IMR-90 (cell line): ENCODE results near the gene PEX5L. TPM values are rescaled to one million over a fixed set of nuclear protein-coding genes. Genes with fewer than 3 reads are reported as not detected.

ENCODE experiments used
- ATAC-seq: fragments of 200-7000 bp; cut with Tn5 transposase; 2 replicates; pipeline ENCODE4 v1.9.1; 2020; ENCODE audit warnings: low read depth, mild to moderate bottlenecking, moderate library complexity
- BruUV-seq: library from RNA; stranded (reverse); fragments of 400-500 nt; replicated peaks from 2 replicates; lab custom pipeline; 2021; lab: Mats Ljungman, UMichigan
- CTCF ChIA-PET: fragments of 300-600 bp; formaldehyde crosslinking; extraction: SDS; loops from one replicate; lab custom pipeline; 2021; ENCODE audit warnings: antibody characterized with exemption; lab: Yijun Ruan, JAX
- POLR2A ChIA-PET: fragments of 300-600 bp; sonication (Branson Sonifier 250); formaldehyde crosslinking; loops from one replicate; lab custom pipeline; 2022; ENCODE audit warnings: antibody characterized with exemption; ENCODE audit not compliant: unreplicated experiment; lab: Charles Lee
- DNase-seq: peaks from one replicate; pipeline ENCODE4 v3.0.0; 2013
- H2AFZ ChIP-seq: replicated peaks from 2 replicates; pipeline ENCODE3; 2013; ENCODE audit warnings: low read length, mild to moderate bottlenecking; ENCODE audit not compliant: poor library complexity
- H2AK5ac ChIP-seq: 2 replicates; pipeline ENCODE4 v1.6.1; 2013; ENCODE audit warnings: low read depth, low read length, inconsistent platforms
- H2AK9ac ChIP-seq: replicated peaks from 2 replicates; pipeline ENCODE3; 2013; ENCODE audit warnings: mild to moderate bottlenecking, low read depth, low read length, moderate library complexity; ENCODE audit not compliant: poor library complexity
- H2BK120ac ChIP-seq: 2 replicates; pipeline ENCODE4 v1.6.1; 2013; ENCODE audit warnings: low read depth, low read length, inconsistent platforms
- H2BK15ac ChIP-seq: 3 replicates; pipeline ENCODE4 v1.6.1; 2013; ENCODE audit warnings: low read depth, low read length, inconsistent platforms
- H2BK20ac ChIP-seq: 2 replicates; pipeline ENCODE4 v1.6.1; 2013; ENCODE audit warnings: low read depth, mild to moderate bottlenecking, inconsistent platforms, low read length, moderate library complexity
- H2BK5ac ChIP-seq: 2 replicates; pipeline ENCODE4 v1.6.1; 2013; ENCODE audit warnings: mild to moderate bottlenecking, low read depth, low read length, inconsistent platforms; ENCODE audit not compliant: poor library complexity, severe bottlenecking
- H3K14ac ChIP-seq: replicated peaks from 2 replicates; pipeline ENCODE4 v1.6.1; 2013; ENCODE audit warnings: low read depth, low read length, inconsistent platforms
- H3K18ac ChIP-seq: 2 replicates; pipeline ENCODE4 v1.6.1; 2013; ENCODE audit warnings: low read depth, low read length, control low read depth
- H3K23ac ChIP-seq: 2 replicates; pipeline ENCODE4 v1.6.1; 2013; ENCODE audit warnings: low read depth, low read length, inconsistent platforms
- H3K27ac ChIP-seq: 2 replicates; pipeline ENCODE4 v1.5.1; 2013; ENCODE audit warnings: mild to moderate bottlenecking, control low read depth, low read length; ENCODE audit not compliant: insufficient read depth
- H3K27me3 ChIP-seq: 2 replicates; pipeline ENCODE4 v1.6.1; 2013; ENCODE audit warnings: low read length; ENCODE audit not compliant: control insufficient read depth, insufficient read depth
- H3K36me3 ChIP-seq: 2 replicates; pipeline ENCODE4 v1.6.1; 2013; ENCODE audit warnings: low read length, mixed read lengths; ENCODE audit not compliant: control insufficient read depth, insufficient read depth
- H3K4ac ChIP-seq: 2 replicates; pipeline ENCODE4 v1.6.1; 2013; ENCODE audit warnings: low read depth, low read length, inconsistent platforms
- H3K4me1 ChIP-seq: 2 replicates; pipeline ENCODE4 v1.6.1; 2013; ENCODE audit warnings: low read length, mixed read lengths; ENCODE audit not compliant: control insufficient read depth, insufficient read depth
- H3K4me2 ChIP-seq: 2 replicates; pipeline ENCODE4 v1.6.1; 2013; ENCODE audit warnings: low read depth, mild to moderate bottlenecking, control low read depth, low read length, moderate library complexity
- H3K4me3 ChIP-seq: 2 replicates; pipeline ENCODE4 v1.5.1; 2013; ENCODE audit warnings: low read depth, mild to moderate bottlenecking, control low read depth, low read length, moderate library complexity; ENCODE audit not compliant: insufficient read depth
- H3K56ac ChIP-seq: 2 replicates; pipeline ENCODE4 v1.6.1; 2013; ENCODE audit warnings: low read length, inconsistent platforms; ENCODE audit not compliant: insufficient read depth; ENCODE audit errors: extremely low read depth
- H3K79me1 ChIP-seq, 2 experiments: 2 replicates each; pipeline ENCODE4 v1.6.1; 2013; ENCODE audit warnings: low read length in 2 of 2, inconsistent platforms in 1 of 2, low read depth in 1 of 2
- H3K9ac ChIP-seq: 2 replicates; pipeline ENCODE4 v1.6.1; 2013; ENCODE audit warnings: low read depth, low read length, control low read depth
- H3K9me1 ChIP-seq: 2 replicates; pipeline ENCODE4 v1.6.1; 2013; ENCODE audit warnings: low read length, inconsistent platforms; ENCODE audit not compliant: insufficient read depth
- H3K9me3 ChIP-seq: 2 replicates; pipeline ENCODE4 v1.6.1; 2013; ENCODE audit warnings: low read length; ENCODE audit not compliant: control insufficient read depth, insufficient read depth
- H4K20me1 ChIP-seq: 2 replicates; pipeline ENCODE4 v1.6.1; 2013; ENCODE audit warnings: low read length, inconsistent platforms; ENCODE audit not compliant: insufficient read depth
- H4K5ac ChIP-seq: 2 replicates; pipeline ENCODE4 v1.6.1; 2013; ENCODE audit warnings: mild to moderate bottlenecking, low read depth, low read length, control low read depth
- H4K8ac ChIP-seq, 2 experiments: 2 replicates each; pipeline ENCODE4 v1.6.1; 2013; ENCODE audit warnings: low read depth in 2 of 2, low read length in 2 of 2, control low read depth in 1 of 2, inconsistent platforms in 1 of 2
- H4K91ac ChIP-seq: 2 replicates; pipeline ENCODE4 v1.6.1; 2013; ENCODE audit warnings: low read depth, low read length, inconsistent platforms; ENCODE audit not compliant: insufficient read depth
- CEBPB ChIP-seq: IDR thresholded peaks from 2 replicates; pipeline ENCODE4 v1.6.1; 2012; ENCODE audit warnings: low read depth, low read length, improper control_type of control experiment
- CHD1 ChIP-seq: IDR thresholded peaks from 2 replicates; pipeline ENCODE4 v1.6.1; 2012; ENCODE audit warnings: low read depth, low read length, improper control_type of control experiment
- FOS ChIP-seq: fragments of 150-350 bp; IDR thresholded peaks from 2 replicates; pipeline ENCODE4 v1.6.1; 2016; ENCODE audit warnings: low read depth, low read length
- MAFK ChIP-seq: IDR thresholded peaks from 2 replicates; pipeline ENCODE4 v1.6.1; 2012; ENCODE audit warnings: low read depth, low read length, improper control_type of control experiment
- MAZ ChIP-seq: IDR thresholded peaks from 2 replicates; pipeline ENCODE4 v1.6.1; 2012; ENCODE audit warnings: low read depth, mild to moderate bottlenecking, low read length, improper control_type of control experiment, moderate library complexity, borderline replicate concordance
- MXI1 ChIP-seq: IDR thresholded peaks from 2 replicates; pipeline ENCODE4 v1.6.1; 2012; ENCODE audit warnings: low read depth, mild to moderate bottlenecking, low read length, moderate library complexity, borderline replicate concordance
- NFE2L2 ChIP-seq: fragments of 150-350 bp; IDR thresholded peaks from 2 replicates; pipeline ENCODE4 v1.6.1; 2016; ENCODE audit warnings: low read depth, mild to moderate bottlenecking, low read length
- RAD21 ChIP-seq: IDR thresholded peaks from 2 replicates; pipeline ENCODE4 v1.6.1; 2012; ENCODE audit warnings: low read length, improper control_type of control experiment
- RFX5 ChIP-seq: IDR thresholded peaks from 2 replicates; pipeline ENCODE4 v1.8.0; 2012; ENCODE audit warnings: low read depth, mild to moderate bottlenecking, low read length, moderate library complexity
- SMC3 ChIP-seq: fragments of 150-350 bp; IDR thresholded peaks from 2 replicates; pipeline ENCODE4 v1.6.1; 2016; ENCODE audit warnings: low read depth, mild to moderate bottlenecking, antibody characterized with exemption, low read length, moderate library complexity
- USF2 ChIP-seq: fragments of 150-350 bp; IDR thresholded peaks from 2 replicates; pipeline ENCODE4 v1.6.1; 2017; ENCODE audit warnings: mild to moderate bottlenecking, antibody characterized with exemption, low read length, low read depth
- WGBS, 2 experiments: methylation state at CpG; one replicate each; pipeline versions ENCODE4 v1.1.5 to v1.1.7; 2013; ENCODE audit warnings: missing lambda C conversion rate in 2 of 2; ENCODE audit not compliant: insufficient read length in 1 of 2; ENCODE audit errors: extremely low coverage in 2 of 2; 5-methylcytosine and 5-hydroxymethylcytosine counted together
- dilution Hi-C: fragments of 300-500 bp; cut with HindIII; formaldehyde crosslinking; loops from one replicate; pipeline ENCODE4 v1.14.3; 2018; ENCODE audit warnings: low sequenced_read_pairs; ENCODE audit not compliant: unreplicated experiment
- in situ Hi-C: fragments of 300-500 bp; cut with MboI; formaldehyde crosslinking; loops from 3 replicates; pipeline ENCODE4 v1.14.3; 2019; ENCODE audit warnings: low sequenced_read_pairs, inconsistent platforms, mixed read lengths
- intact Hi-C: fragments of 100-400 bp; cut with micrococcal nuclease; formaldehyde crosslinking; loops from 2 replicates; pipeline ENCODE4 v1.10.0; 2022
- polyA plus RNA-seq, 3 experiments: library from polyadenylated mRNA; depleted of rRNA; stranded (reverse); fragments of >200 nt; gene quantifications; 2 replicates each; pipeline ENCODE4 v1.2.3, GENCODE V29; 2012; ENCODE audit warnings: low replicate concordance in 1 of 3
- total RNA-seq: library from RNA; depleted of rRNA; stranded (reverse); fragments of >200 nt; gene quantifications from 2 replicates; pipeline ENCODE4 v1.2.3, GENCODE V29; 2012
- TF ChIP-seq, protein P1 (sequence below): fragments of 150-350 bp; IDR thresholded peaks from 2 replicates; pipeline ENCODE4 v1.6.1; 2016; ENCODE audit warnings: low read depth, mild to moderate bottlenecking, low read length, moderate library complexity, borderline replicate concordance
- TF ChIP-seq, protein P2 (sequence below): conservative IDR thresholded peaks from 2 replicates; pipeline ENCODE4 v1.5.1; 2012; ENCODE audit warnings: mild to moderate bottlenecking, low read depth, low read length, improper control_type of control experiment

PEX5L gene
- total and polyA plus RNA-seq, 2 of the 4 experiments (the other 2 are of a cell fraction): not detected

DNA sequence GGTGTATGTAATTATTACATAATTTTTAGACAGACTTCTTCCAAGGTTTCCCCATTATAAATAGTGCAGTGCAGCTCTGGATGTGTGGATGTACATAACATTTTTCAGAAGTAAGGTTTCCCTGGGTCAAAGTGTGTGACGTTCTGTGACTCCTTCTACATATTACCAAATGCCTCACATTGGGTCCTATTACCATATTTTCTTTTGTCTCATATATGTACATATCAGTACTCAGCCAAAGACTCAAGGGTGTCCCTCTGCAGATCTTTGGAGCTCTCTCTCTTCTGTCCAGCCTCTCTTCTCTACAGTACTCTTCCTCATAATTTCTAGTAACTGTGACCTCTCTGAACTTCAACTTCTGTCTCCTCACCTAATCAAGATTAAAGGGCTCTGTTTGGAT lies 31.3 kb upstream of the PEX5L start:
- BruUV-seq: no TSS peak
- TF ChIP-seq USF2 (no peak), FOS (no peak), RFX5 (no peak), MAFK (no peak), CEBPB (no peak), NFE2L2 (no peak), SMC3 (no peak), CHD1 (no peak), MXI1 (no peak), MAZ (no peak), RAD21 (no peak)
- TF ChIP-seq, protein P1, sequence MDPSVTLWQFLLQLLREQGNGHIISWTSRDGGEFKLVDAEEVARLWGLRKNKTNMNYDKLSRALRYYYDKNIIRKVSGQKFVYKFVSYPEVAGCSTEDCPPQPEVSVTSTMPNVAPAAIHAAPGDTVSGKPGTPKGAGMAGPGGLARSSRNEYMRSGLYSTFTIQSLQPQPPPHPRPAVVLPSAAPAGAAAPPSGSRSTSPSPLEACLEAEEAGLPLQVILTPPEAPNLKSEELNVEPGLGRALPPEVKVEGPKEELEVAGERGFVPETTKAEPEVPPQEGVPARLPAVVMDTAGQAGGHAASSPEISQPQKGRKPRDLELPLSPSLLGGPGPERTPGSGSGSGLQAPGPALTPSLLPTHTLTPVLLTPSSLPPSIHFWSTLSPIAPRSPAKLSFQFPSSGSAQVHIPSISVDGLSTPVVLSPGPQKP: no peak
- TF ChIP-seq, protein P2, sequence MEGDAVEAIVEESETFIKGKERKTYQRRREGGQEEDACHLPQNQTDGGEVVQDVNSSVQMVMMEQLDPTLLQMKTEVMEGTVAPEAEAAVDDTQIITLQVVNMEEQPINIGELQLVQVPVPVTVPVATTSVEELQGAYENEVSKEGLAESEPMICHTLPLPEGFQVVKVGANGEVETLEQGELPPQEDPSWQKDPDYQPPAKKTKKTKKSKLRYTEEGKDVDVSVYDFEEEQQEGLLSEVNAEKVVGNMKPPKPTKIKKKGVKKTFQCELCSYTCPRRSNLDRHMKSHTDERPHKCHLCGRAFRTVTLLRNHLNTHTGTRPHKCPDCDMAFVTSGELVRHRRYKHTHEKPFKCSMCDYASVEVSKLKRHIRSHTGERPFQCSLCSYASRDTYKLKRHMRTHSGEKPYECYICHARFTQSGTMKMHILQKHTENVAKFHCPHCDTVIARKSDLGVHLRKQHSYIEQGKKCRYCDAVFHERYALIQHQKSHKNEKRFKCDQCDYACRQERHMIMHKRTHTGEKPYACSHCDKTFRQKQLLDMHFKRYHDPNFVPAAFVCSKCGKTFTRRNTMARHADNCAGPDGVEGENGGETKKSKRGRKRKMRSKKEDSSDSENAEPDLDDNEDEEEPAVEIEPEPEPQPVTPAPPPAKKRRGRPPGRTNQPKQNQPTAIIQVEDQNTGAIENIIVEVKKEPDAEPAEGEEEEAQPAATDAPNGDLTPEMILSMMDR: no peak
- Histone ChIP-seq H3K14ac (no peak overlapping the region), H3K27ac (no peak overlapping the region), H2BK20ac (no peak overlapping the region), H3K9me1 (no peaks in the 10 kb centered on the region), H3K27me3 (no peaks in the 10 kb centered on the region), H3K56ac (no peak overlapping the region), H3K79me1 (no peaks in the 10 kb centered on the region), H3K4me1 (no peaks in the 10 kb centered on the region), H3K9me3 (no peaks in the 10 kb centered on the region), H2BK5ac (no peak overlapping the region), H2BK15ac (no peak overlapping the region), H4K5ac (no peak overlapping the region), H3K9ac (no peak overlapping the region), H2BK120ac (no peak overlapping the region), H4K8ac (no peak overlapping the region), H4K91ac (no peak overlapping the region), H3K4ac (no peak overlapping the region), H3K23ac (no peak overlapping the region), H3K4me2 (no peak overlapping the region), H2AK9ac (no peak overlapping the region), H3K36me3 (no peaks in the 10 kb centered on the region), H3K4me3 (no peak overlapping the region), H2AK5ac (no peak overlapping the region), H3K18ac (no peak overlapping the region), H2AFZ (no peak overlapping the region), H4K20me1 (no peaks in the 10 kb centered on the region)
- intact Hi-C loops (no loop called here), dilution Hi-C loops (no loop called here), in situ Hi-C loops (no loop called here)
- no CpG with 5 or more reads among the region's 1 CpG for WGBS, 2 experiments
- POLR2A ChIA-PET: no interaction called here
- DNase-seq (no peak), ATAC-seq (no peak)
- CTCF ChIA-PET: no interaction called here
